ENCODE data around the gene FRMD8.

DNA sequence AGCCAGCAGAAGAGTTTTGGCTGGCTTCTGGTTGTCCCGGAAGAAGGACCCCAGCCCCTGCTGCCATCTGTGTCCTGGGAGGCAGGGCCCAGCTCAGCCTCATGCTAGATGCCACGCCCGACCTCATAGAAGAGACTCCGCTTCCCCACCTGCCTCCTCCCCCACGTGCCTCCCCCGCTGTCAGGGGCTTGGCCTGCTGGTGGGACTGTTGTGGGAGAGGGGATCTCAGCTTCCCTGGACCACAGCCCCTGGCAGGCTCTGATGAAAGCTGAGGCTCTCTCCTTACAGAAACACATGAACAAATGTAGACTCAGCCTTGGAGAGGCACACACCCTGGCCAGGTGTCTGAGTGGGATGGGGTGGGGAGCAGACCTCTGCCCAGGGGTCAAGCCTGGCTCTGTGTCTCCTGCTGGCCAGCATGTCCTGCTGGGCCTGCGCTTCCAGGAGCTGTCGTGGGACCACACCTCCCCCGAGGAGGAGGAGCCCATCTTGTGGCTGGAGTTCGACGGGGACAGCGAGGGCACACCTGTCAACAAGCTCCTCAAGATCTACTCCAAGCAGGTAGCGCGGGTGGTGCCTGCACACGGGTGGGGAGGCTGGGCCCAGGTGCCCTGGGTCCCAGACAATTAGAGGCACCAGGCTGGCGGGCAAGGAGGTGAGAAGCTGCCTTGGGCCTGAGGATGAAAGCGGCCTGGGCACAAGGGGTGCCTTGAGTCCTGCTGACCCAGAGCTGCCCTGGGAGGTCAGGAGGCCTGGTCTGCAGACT lies 14.1 kb downstream of the FRMD8 start:
- TF ChIP-seq, protein P1, sequence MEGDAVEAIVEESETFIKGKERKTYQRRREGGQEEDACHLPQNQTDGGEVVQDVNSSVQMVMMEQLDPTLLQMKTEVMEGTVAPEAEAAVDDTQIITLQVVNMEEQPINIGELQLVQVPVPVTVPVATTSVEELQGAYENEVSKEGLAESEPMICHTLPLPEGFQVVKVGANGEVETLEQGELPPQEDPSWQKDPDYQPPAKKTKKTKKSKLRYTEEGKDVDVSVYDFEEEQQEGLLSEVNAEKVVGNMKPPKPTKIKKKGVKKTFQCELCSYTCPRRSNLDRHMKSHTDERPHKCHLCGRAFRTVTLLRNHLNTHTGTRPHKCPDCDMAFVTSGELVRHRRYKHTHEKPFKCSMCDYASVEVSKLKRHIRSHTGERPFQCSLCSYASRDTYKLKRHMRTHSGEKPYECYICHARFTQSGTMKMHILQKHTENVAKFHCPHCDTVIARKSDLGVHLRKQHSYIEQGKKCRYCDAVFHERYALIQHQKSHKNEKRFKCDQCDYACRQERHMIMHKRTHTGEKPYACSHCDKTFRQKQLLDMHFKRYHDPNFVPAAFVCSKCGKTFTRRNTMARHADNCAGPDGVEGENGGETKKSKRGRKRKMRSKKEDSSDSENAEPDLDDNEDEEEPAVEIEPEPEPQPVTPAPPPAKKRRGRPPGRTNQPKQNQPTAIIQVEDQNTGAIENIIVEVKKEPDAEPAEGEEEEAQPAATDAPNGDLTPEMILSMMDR (IDR thresholded peaks at IDR 0.05; ENCODE audit: low read length): no peak
- TF ChIP-seq EZH2 (IDR thresholded peaks at IDR 0.05; ENCODE audit: borderline replicate concordance, low read length): no peak

All from OCI-LY1 (cell line).